Muscle layer of colon (tissue), 2 donors: Measurements from ENCODE around the gene TMEM129.

Source experiments
- H3K27ac ChIP-seq: one replicate; pipeline ENCODE4 v1.7.0; 2013; ENCODE audit warnings: low read depth, mild to moderate bottlenecking, low read length, moderate library complexity
- H3K27me3 ChIP-seq, 2 donors: one replicate each; pipeline ENCODE4 v1.7.0; 2013; ENCODE audit warnings: low read length in 2 of 2, mild to moderate bottlenecking in 2 of 2; ENCODE audit not compliant: insufficient read depth in 2 of 2, control insufficient read depth in 1 of 2
- H3K36me3 ChIP-seq: one replicate; pipeline ENCODE4 v1.7.0; 2013; ENCODE audit warnings: mild to moderate bottlenecking, low read length; ENCODE audit not compliant: insufficient read depth
- H3K4me1 ChIP-seq: one replicate; pipeline ENCODE4 v1.7.0; 2013; ENCODE audit warnings: mild to moderate bottlenecking, low read length; ENCODE audit not compliant: insufficient read depth
- H3K4me3 ChIP-seq, 2 donors: one replicate each; pipeline ENCODE4 v1.7.0; 2013; ENCODE audit warnings: low read length in 2 of 2, low read depth in 1 of 2, mild to moderate bottlenecking in 1 of 2, moderate library complexity in 1 of 2
- H3K9ac ChIP-seq: one replicate; pipeline ENCODE4 v1.7.0; 2013; ENCODE audit warnings: low read length
- H3K9me3 ChIP-seq: one replicate; pipeline ENCODE4 v1.7.0; 2013; ENCODE audit warnings: mild to moderate bottlenecking, low read length
- donor health status: abdominal sarcoma.
- donor health status: Adenocarcinoma of cecum.

Gene TMEM129

DNA sequence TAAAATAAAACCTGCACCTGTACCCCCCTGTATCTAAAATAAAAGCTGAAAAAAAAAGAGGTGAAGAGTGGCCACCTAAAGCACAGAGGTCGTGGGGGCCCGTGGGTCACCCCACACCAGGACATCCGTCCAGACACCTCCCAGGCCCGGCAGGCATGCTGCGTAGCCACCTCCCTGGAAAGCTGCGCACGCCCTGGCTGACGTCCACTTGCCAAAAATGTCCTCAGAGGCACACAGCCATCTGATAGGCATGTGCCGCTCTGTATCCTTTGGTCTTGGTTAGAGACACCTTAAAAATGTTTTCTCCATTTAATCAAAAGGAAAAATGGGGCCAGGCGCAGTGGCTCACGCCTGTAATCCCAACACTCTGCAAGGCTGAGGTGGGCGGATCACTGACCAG, 54.7 kb downstream of the TMEM129 start:
- no peaks in the 10 kb centered on the region for H3K9me3 ChIP-seq
- H3K9ac ChIP-seq: no peak overlapping the region
- no peak overlapping the region for H3K4me3 ChIP-seq
- no peaks in the 10 kb centered on the region for H3K36me3 ChIP-seq
- H3K27ac ChIP-seq: no peak overlapping the region
- no peaks in the 10 kb centered on the region for H3K4me1 ChIP-seq
- no peaks in the 10 kb centered on the region for H3K27me3 ChIP-seq
